Measurements from ENCODE around the gene EVA1A.

The EVA1A gene

DNA sequence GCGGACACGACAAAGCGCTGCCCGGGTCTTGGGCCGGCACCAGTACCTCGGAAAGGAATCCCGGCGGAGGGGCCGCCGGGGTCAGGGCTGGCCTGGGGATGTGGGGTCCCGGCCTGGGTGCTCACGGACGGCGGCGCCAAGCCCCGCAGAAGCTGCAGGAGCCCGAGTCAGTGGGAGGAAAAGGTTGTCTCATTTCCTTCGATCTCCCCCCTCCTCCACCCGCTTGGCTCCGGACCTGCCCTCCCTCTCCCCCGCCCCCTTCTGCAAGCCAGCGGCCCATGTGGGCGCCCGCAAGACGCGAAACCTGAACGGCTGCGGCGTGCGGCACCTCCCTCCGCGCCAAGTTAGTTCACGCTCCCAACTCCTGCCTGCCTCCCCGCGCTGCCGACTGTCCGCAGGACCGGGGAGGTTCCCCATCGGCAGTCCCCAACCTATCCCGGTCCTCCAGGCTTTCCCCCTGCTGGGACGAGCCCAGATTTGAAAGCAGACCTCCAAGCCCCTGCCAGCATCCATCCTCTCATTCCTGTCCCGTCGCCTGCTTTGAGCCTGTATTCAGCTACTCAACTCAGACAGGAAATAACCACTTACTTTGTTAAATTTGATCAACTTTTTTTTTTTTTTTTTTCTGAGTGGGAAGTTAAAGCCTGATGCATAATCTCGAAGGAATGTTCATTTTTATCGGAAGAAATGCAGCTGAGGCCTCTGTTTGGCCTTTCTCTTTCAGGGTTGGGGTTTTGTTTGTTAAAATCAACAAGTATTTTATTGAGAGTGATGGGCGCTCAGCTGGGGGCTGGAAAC is at the start of gene EVA1A:
Gene EVA1A, minus strand, starts transcription at position 172 of the 798 bp plus-strand sequence. CDS start 42,799 bp downstream, outside the sequence.
- no peak for DNase-seq (ENCODE audit: low read depth, low spot score)

DNA sequence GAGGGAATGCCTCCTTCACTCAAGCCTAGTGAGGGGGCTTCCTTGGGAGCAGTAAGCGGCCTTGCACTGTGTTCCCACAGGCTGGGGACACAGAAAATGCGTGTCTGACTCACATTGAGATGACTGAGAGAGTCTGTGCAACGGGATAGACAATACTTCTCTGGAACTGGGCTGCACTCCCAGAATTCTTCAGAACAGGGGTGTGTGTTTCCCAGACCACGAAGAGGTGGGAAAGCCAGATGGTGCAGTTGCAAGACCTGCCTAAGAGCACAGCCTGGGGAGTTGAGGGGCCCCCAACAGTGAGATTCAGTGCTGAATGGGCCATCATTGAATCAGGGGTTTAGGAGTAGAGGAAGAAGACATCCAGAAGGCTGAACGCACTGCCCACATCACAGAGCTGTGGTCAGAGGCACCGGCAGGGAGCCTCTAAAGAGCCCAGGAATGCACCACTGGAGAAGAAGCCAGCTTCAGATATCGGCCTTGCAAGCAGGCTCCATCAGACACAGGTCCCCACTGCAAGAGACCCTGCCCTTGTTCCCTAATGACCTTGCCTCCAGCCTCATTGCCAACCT is 49.3 kb upstream of the EVA1A start:
- DNase-seq (ENCODE audit: low read depth, low spot score), result no peak

- DNase-seq (ENCODE audit: low read depth, low spot score), result no peak
These were observed 48.6 kb upstream of the EVA1A start for GRCh38 chr2:75609334-75609689.

- no peak for DNase-seq (ENCODE audit: low read depth, low spot score)
These were observed 48.1 kb upstream of the EVA1A start for GRCh38 chr2:75608684-75609333.

DNA sequence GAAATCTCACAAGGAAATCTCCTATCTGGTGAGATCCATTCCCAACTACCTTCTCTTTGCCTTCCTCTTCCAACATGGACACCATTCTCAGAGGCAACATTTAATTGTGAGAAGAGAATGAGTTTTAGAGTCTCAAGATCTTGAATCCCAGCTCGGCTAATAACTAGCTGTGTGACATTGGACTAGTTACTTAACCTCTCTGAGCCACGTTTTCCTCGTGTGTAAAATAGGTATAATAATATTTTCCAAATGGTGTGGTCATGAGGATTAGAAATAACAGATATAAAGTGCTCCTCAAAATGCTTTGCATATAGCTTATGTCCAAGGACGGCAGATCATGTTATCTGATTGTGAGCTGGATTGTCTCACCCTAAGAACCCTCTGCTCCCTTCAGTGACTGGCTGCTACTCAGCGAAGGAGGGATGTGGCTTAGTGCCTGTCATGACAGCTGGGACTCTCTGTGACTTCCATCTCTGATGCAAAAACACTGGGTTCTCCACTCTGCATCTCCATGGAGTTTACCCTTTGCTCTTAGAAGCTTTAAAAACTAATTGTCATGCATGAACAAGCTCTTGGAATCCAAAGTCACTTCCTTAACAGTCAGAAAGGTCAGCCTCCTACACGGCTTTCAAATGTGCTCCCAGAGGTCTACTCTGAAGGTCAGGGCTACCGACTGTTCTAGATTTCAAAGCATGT is 47.4 kb upstream of the EVA1A start:
- DNase-seq (ENCODE audit: low read depth, low spot score), result no peak

GRCh38 chr2:75607400-75607798 is 46.7 kb upstream of the EVA1A start:
- no peak for DNase-seq (ENCODE audit: low read depth, low spot score)

DNA sequence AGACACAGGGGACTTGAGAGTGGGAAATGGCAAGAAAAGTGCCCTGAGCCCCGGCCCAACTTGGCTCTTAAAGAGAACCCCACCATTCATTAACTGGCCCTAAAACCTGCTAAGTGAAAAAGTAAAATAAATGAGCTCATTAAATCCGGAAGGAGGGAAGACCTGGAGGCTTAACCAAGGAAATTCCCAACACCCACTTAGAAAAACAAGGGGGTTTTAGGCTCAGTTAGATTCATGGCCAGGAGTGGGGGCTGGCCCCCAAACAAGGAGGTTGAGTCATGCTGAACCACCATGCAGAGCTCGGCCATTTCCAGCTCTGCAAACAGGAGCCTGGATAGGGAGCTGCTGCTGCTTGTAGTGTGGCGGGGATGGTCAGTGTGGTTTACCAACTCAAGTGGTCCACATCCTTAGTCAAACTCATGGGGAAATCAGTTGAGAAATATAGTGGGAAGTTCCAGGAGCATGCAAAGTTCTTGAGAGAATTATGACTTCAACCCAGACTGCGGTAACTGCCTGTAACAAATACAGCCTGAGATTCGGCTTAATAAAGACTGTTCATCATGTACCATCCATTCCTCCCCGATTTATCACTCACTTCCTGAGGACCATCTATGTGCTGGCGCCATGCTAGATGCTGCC is 46.1 kb upstream of the EVA1A start:
- DNase-seq (ENCODE audit: low read depth, low spot score), result no peak

GRCh38 chr2:75605770-75606529 is 45.2 kb upstream of the EVA1A start:
- no peak for DNase-seq (ENCODE audit: low read depth, low spot score)

GRCh38 chr2:75604484-75604883 is 43.7 kb upstream of the EVA1A start:
- DNase-seq (ENCODE audit: low read depth, low spot score), result no peak

DNA sequence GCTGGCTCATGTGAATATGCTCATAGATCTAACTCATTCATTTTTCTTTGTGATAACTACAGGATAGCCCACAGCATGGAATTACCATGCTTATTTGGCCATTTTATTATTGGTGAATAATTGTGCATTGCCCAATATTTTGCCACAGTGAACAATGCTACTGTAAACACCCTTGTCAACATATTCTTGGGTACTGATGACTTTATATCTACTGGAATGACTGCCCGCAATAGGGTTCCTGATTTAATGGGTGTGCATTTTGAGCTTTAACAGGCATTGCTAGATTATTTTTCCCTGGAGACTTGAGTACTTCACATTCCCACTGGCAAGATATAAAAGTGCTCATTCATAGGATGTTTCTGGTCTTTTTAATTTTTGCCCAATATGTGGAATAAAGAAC is 42.7 kb upstream of the EVA1A start:
- no peak for DNase-seq (ENCODE audit: low read depth, low spot score)

DNA sequence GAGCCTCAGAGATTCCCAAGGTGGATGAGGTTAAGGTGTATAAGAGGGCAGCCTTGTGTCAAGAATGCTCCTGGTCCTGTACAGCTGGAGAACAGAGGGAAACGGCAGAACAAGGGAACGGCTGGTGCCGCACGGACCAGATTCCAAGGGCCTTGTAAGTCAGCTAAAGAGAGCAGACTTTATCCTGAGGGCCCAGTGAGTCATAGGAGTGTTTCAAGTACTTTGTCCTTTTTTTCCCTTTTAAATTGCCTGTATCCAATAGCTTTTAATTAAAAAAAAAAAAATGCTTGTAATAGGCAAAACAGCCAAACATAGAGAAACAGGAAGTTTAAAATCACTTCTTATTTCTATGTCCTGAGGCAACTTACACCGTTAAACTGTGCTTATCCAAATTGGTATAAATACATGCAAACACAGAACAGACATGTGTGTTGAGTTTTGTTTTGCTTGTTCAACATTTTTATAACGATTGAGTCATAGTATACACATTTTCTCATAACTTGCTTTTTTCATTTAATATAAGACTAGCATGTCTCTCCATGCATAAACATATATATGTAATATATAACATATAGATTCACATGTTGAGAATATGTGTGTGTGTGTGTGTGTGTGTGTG is 42.1 kb upstream of the EVA1A start:
- DNase-seq (ENCODE audit: low read depth, low spot score), result no peak

DNA sequence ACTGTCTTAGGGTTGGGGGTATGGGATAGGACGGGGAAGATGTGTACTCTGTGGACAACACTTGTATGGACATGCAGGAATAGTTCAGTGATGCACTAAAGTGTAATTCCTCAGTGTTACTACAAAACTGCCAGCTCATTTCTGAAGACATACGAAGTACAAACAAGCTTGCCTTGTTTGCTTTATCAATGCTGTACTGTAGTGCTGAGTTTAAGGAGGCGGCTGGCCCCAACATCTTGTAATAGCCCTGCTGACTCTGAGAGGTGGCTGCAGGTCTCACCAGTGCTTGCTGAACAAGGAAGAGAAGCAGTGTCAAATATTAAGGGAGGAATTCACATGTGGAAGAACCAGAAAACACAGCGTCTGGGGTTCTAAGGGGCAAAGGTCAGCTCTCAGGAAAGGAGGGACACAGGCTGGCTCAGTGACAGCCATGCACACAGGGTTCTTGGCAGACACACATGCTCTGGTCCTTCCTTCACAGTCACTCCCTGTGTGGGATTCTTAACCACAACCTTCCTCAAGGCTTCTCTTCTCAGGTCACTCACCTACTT is 39.8 kb upstream of the EVA1A start:
- no peak for DNase-seq (ENCODE audit: low read depth, low spot score)

DNA sequence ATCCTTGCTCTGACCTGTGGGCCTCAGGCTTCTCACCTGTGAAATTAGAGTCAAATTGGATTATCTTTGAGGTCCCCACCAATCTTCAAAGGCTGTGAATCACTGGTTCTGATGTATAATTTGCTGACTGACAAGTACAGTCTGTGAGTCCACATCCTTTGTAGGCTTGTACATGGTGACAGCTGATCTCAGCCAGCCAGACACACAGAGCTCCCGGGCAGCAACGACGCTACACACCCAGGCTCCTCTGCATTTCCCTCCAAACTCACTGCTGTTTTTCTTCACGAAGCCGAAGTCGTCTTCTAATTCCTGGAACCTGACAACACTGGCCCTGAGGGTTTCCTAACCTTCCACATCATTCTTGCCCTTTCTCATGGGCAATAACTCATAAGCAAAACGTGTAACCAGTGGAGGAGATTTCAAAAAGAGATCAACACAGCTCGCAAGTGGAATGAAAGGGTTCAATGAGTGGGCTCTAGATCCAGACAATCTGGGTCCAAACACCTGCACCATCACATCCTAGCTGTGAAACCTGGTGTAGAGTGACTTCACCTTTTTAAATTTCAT is 37.9 kb upstream of the EVA1A start:
- no peak for DNase-seq (ENCODE audit: low read depth, low spot score)

- no peak for DNase-seq (ENCODE audit: low read depth, low spot score)
These were observed 37.2 kb upstream of the EVA1A start for GRCh38 chr2:75597949-75598348.

DNA sequence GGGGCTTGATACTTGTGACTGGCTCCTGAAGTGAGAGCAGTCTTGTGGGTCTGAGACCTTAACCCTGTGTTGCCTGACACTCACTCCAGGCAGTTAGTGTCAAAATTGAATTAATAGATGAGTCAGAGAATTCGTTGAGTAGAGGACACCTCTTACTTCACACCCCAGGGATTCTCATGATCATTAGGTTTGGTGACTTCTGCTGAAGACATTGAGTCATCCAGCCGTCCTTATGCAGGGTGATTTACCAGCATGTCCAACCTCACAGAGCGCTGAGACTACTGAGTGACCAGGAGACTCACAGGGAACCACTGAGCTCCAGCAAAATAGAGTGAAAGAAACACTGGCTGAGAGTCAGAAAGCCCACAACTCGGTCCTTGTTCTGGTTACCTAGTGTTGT is 36.0 kb upstream of the EVA1A start:
- DNase-seq (ENCODE audit: low read depth, low spot score), result no peak

GRCh38 chr2:75595541-75596395 is 35.0 kb upstream of the EVA1A start:
- DNase-seq (ENCODE audit: low read depth, low spot score), result no peak

DNA sequence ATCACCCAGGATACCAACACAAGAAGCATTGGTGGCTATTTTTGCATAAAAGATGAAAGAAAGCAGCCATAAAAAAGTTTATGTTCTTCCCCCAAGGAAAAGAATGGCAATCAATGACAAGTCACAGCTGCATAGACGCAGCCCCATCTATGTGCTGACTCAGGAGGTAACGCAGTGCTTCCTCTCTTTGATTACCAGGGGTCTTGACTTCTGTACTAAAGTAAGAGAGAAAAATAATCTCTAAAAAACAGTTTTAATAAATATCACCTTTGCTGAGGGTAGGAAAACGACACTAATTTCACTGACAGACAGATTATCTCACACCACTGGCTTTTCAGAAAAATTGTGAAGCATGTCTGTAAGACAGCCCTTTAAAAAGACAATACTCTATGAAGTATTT is 33.9 kb upstream of the EVA1A start:
- DNase-seq (ENCODE audit: low read depth, low spot score), result no peak

GRCh38 chr2:75592888-75593287 is 32.1 kb upstream of the EVA1A start:
- DNase-seq (ENCODE audit: low read depth, low spot score), result no peak

DNA sequence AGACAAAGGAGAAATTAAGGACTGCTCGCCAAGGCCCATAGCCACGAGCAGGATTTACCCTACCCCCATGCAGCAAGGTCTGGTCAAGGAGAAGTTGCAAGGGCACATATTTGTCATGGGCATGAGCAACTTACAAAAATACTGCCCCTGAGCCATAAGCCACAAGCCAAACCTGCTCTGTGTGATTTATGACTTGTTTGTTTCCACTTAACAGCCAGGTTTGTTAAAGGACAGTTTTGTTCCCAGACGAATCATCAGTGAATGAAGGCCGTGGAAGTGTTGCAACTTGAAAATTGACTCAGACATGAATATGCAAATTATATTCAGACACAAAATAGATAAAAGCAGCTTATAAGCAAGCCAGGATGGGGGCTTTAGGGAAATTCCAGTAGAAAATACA is 31.3 kb upstream of the EVA1A start:
- DNase-seq (ENCODE audit: low read depth, low spot score), result no peak
